Measurements from ENCODE around the gene PRR35.

PRR35 gene

GRCh38 chr16:549544-550263 is 10.5 kb upstream of the PRR35 start:
- no peak for DNase-seq (ENCODE audit: low read depth in 2 of 2)

DNA sequence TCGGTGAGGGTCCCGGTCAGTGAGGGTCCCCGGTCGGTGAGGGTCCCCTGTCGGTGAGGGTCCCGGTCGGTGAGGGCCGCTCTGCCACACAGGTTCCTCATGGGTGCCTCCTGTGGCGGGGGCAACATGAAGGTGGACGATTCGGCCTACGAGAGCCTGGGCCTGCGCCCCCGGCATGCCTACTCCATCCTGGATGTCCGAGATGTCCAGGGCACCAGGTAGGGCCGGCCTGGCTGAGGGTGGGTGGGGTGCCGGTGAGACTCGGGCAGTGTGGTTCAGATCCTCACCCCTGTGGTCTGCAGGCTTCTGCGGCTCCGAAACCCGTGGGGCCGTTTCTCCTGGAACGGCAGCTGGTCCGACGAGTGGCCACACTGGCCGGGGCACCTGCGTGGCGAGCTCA is 9.0 kb upstream of the PRR35 start:
- no peak for DNase-seq (ENCODE audit: low read depth in 2 of 2)

GRCh38 chr16:552171-552570 is 8.0 kb upstream of the PRR35 start:
- DNase-seq (ENCODE audit: low read depth in 2 of 2) = no peak

- DNase-seq (ENCODE audit: low read depth in 2 of 2) = no peak
These were observed 6.4 kb upstream of the PRR35 start for GRCh38 chr16:553601-554296.

GRCh38 chr16:554297-554621 is 5.9 kb upstream of the PRR35 start:
- DNase-seq (ENCODE audit: low read depth in 2 of 2) = no peak

DNA sequence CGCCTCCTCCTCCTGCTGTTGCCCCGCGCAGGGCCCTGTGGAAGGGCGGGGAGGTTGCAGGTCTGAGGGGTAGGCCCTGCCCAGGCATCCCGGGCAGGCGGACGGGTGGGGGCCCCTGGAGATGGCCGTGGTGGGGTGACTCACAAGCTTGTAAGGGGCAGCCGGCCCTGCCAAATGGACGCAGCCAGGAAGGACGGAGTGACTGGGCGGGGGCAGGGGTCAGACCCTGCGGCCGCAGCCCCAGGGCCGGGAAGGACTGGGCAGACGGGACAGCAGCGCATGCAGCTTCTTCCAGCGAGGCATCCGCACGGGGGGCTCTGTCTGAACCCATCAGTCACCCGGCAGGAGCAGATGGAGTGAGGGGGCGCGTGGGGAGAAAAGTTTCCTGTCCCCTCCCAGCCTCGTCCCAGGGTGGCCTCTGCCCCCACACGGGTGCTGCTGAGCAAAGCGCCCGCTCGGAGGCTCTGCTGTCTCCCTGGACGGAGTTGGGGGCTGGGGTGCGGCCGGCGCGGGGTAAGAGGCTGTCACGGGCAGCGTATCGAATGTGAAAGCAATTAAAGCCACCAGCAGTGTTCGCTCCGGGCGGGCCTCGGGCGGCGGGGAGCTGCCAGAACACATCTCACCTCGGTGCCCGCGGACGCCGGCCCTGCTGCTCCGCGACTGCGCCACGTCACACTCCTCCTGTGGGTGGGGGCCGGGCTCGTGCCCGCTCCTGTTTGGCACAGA is 5.4 kb upstream of the PRR35 start:
- DNase-seq (ENCODE audit: low read depth in 2 of 2) = no peak

DNA sequence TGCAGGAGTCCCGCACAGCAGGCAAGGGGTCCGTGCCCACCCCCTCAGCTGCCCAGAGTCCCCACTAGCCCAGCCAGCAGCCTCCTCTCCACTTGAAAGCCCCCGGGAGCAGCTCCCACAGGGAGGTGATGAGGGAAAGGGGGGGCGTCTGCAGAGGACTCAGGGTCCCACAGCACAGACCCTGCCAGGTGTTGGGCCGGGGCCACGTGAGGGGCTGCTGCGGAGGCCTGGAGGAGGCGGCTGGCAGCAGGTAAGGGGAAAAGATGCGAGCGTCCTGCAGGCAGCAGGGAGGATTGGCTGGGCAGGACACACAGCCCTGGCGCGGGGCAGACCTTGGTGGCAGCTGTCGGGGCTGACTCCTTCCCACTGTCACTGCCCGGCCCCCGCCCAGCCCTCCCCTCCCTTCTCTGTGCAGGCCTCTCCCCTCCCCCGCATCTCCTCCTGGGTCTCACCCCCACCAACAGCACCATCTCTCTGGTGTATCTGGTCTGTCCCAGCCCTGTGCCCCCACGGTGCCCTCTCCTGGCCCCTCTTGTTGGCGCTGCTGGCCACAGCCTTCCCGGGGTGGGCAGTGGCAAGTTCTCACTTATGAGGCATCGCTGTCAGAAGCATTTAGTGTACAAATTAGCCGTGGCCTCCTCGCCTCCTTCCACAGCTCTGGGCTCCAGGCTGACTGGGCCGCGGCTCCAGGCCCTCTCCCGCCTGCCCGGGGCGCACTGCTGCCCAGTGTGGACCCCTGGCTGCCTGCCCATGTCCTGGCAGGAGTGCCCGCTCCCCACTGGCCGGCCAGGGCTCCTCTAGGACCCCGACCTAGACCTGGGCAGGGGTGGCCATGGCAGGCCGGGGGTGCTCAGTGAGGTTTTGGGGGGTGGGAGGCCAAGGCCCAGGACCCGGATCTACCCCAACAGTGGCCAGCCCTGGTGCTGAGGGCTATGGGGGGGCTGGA is 4.4 kb upstream of the PRR35 start:
- DNase-seq (ENCODE audit: low read depth in 2 of 2) = no peak

GRCh38 chr16:556474-557173 is 3.6 kb upstream of the PRR35 start:
- no peak for DNase-seq (ENCODE audit: low read depth in 2 of 2)

- no peak for DNase-seq (ENCODE audit: low read depth in 2 of 2)
These were observed 2.5 kb upstream of the PRR35 start for GRCh38 chr16:557463-558297.

DNA sequence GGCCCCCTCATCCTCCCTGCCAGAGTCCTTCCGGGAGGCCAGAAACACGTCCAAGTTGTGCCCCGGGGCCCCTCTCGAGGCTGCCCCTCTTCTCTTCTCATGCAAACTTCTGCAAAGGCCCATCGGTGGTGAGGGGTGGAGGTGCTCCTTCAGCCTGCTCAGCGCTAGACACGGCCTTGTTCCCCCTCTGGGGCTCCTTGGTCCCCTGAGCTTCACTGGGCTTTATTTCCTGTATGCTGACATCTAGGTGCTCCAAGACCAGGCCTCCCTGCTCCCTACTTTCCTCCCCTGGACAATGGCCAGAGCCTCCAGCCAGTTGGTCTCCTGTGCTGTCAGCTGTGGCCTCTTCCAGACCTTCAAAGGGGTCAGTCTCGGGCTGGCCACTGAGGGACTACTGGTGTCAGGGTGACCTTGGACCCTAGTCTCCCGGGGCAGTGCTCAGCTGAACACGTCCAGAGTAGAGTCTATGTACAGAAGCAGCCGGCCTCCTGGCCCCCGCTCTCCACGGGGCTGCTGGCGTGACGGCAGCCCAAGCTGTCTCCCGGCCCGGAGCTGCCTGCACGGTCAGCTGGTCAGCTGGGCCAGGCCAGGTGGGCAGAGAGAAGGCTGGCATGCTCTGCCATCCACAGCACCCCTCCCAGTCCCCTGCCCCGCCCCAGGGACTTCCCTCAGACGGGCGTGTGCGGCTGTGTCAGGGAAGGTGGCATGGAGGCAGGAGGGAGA is 1.7 kb upstream of the PRR35 start:
- DNase-seq (ENCODE audit: low read depth in 2 of 2) = no peak

GRCh38 chr16:559021-559380 is 1.2 kb upstream of the PRR35 start:
- no peak for DNase-seq (ENCODE audit: low read depth in 2 of 2)

DNA sequence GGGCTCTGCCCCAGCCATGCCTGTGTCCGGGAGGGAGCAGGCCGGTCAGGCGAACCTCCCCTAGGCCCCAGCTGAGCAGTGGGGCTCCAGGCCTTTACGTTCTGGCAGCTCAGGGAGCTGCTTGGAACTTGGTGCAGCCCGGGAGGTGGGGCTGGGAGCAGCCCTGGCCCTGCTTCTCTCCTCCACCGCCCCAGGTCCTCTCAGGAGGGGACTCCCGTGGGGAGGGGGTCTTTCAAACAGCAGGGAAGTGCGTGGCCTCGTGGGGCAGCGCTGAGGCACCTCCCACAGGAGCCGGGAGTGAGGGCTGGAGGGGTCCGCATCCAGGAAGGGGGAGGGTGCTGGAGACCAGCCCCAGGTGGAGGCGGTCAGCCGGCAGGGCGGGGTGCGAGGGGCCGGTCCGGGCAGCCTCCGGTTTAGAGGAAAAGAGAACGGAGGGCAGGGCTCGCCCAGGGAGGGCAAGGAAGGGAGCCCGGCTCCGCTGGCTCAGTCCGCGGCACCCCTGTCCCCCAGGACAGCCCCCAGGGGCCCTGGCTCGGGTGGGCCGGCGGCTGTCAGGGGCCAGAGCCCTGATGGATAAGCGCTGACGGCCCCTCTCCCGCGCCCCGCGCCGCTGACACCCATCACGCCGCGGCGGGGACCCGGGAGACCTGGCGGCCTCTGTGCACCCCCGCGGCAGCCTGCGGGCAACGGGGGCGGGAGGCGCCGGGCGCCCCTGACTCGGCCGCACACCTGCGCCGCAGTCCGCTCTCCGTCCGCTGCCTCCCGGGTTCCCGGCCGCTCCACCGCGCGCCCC is 587 bp upstream of the PRR35 start:
- DNase-seq (ENCODE audit: low read depth in 2 of 2) = no peak

DNA sequence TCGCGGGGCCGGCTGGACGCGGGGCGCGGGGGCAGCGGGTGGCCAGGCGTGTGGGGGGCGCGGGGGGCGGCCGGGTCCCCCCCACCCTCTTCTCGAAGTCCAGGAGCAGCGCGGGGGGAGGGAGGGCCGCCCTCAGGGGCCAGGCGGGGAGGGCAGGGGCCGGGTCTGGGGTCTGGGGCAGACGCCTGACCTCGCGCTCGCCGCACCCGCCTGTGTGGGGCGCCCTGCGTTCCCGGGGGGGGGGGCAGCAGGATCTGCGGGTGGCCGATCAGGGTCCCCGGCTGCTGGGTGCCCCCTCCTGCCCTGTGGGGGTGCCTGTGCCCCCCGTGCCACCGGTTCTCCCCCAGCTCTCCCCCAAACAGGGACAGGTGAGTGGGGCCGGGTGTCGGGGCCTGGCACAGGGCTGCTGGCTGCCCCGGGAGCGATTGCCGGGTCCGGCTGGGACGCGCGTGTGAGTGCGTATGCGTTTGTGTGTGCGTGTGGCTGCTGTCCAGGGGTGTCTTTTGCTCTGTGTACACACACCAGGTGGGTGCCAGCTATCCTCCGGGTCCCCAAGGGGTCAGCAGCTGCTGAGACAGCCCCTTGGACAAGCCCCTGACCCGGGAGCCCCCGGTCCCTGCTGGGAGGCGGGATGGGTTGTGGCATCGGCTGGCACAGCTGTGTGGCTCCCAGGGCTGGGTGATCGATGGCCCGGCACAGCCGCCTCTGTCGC is 663 bp downstream of the PRR35 start:
- no peak for DNase-seq (ENCODE audit: low read depth in 2 of 2)

DNA sequence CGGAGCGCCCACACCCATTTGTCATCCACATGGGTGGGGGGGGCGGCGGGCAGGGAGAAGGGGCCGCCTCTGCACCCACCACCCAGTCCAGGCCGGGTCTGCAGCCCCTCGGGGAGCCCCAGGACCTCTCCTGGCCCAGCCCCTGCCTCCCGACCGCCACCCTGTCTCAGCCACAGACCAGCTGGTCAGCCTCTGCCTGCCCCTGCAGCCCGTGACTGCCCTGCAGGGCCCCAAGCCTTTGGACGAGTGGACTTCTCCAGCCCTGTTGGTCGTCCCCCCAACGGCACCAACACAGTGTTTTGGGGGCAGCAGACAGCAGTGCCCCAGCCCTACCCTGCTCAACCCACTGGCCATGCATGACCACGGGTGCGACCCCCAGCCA is 1.2 kb downstream of the PRR35 start:
- DNase-seq (ENCODE audit: low read depth in 2 of 2) = no peak

DNA sequence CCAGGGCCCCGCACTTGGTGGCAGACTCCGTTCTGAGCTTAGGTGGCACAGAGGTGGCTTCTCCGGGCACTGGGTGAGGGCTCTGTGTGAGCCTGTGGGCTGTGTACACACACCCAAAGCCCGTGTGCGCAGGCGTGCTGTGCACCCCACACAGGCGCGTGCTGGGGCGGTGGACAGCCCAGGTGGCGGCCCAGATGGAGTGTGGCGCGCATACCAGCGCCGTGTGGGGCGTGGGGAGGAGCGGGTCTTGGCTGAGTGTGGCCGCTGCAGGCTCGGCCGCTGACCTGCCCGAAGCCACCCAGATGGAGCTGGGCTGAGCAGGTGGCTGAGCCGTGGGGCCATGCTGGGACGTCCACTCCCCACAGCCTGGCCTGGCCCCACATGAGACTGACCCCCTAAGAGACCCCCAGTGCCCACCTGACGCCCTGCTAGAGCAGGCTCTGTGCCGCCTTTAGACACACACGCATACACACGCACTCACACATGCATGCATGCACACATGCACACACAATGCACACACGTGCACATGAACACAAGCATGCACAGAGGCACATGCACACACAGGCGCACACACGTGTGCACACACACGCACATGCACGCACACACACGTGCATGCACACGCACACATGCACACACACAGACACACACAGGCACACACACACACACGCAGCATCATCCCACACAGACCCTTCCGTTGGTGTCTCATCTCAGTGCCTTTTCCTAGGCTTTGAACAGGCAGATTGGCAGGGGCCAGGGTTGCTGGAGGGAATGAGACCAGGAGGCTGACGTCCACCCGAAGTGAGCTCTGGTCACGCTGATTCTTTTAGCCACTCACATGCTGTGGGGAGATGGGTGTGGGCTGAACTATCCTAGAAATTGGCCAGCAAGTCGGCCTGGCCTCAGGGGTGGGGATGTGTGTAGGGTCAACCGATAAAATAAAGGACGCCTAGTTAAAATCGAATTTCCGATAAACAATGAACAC is 2.1 kb downstream of the PRR35 start:
- no peak for DNase-seq (ENCODE audit: low read depth in 2 of 2)

GRCh38 chr16:563072-563644 is 3.0 kb downstream of the PRR35 start:
- no peak for DNase-seq (ENCODE audit: low read depth in 2 of 2)

Measured in stimulated activated CD8-positive, alpha-beta memory T cell treated with anti-CD3 and anti-CD28 coated beads, Interleukin-15, amount 100 ng/mL, for 48 hours (primary cell).